Measurements from ENCODE around the gene PPP2R3B.

DNA sequence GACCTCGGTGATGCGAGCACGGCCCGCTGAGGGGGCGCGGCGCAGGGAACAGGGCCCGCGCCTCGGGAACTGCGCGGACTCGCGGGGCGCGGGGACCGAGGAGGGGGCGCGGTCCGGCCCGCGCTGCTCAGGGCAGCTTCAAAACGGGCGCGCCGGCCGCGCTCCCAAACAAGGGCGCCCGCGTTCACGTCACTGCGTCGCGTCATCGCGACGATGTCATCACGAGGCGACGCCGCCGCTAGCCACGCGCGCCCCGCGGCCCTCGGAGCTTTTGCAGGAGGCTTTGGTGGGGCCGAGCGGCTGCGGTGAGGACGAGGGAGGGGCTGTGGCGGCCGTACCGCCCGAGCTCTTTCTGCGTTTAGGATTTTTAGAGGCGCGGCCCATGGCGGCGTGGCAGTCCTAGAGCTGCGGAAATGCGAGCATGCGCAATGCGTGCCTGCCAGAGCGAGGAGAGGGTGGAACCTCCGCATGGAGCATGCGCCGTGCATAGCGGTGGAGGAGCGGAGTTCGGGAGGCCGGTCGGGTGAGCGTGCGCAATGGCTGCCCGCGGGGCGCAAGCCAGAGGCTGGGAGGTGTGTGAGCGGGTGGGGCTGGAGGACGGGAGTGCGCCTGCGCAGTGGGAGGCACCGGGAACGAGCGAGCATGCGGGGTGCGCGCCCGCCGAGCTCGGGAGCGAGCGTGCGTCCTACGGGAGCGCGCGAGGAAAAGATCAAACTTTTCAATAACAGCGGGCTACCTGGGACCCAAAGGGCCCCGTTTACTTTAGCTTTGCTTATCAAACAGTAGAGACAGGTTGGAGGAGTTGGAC is at the start of gene PPP2R3B:
- TF ChIP-seq CTCF (IDR thresholded peaks at IDR 0.05) (peak in 3 of 5 experiments; percentile 11 to 46 (median 18)), EP300 (IDR thresholded peaks at IDR 0.05; ENCODE audit: low read depth) (no peak), POLR2AphosphoS5 (IDR thresholded peaks at IDR 0.05) (peak; percentile 56 to 81 (median 70)), POLR2A (IDR thresholded peaks at IDR 0.05) (peak; percentile 72)
